MM.1S (cell line): ENCODE data around the gene GYG2.

Experiments
- CTCF ChIP-seq: fragments of 300-600 bp; sonication (generic); IDR thresholded peaks from 2 replicates; pipeline ENCODE4 v1.5.1; 2016; ENCODE audit warnings: antibody characterized with exemption, low read length, mixed read lengths
- EZH2 ChIP-seq: fragments of 300-600 bp; sonication (generic); optimal IDR thresholded peaks from 2 replicates; pipeline ENCODE3; 2017; ENCODE audit warnings: low read depth, mild to moderate bottlenecking, antibody characterized with exemption, low read length, mixed read lengths

DNA sequence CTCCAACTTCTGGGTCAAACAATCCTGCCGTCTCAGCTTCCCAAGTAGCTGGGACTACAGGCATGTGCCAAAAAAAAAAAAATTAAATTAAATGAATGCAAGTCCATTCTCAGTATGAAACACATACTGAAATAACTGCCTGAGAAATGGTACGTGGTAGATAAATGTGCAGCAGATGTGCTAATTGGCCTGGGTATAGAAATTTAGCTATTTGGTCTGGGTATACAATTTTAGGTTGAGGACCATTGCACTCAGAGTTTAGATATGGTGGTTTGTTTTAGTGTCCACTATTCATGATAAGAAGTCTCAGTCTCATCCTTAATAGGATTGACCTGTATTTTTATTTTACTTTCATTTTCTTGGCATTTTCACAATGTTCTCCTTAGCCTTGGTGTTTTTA is 9.2 kb downstream of the GYG2 start:
- TF ChIP-seq CTCF: no peak
- no peak for TF ChIP-seq EZH2
